ENCODE measurements around the gene SAMD3. TPM values are rescaled to one million over a fixed set of nuclear protein-coding genes. Genes with fewer than 3 reads are reported as not detected.
"Not testable (repeated sequence)": the region's sequence is repeated elsewhere in the genome, so short reads cannot be mapped to it uniquely, and the experiment has no call there.

SAMD3 gene
- total and polyA plus RNA-seq, 2 donors (not counting 3 experiments of a cell fraction or from before 2014, with no cell fraction given), result not detected

DNA sequence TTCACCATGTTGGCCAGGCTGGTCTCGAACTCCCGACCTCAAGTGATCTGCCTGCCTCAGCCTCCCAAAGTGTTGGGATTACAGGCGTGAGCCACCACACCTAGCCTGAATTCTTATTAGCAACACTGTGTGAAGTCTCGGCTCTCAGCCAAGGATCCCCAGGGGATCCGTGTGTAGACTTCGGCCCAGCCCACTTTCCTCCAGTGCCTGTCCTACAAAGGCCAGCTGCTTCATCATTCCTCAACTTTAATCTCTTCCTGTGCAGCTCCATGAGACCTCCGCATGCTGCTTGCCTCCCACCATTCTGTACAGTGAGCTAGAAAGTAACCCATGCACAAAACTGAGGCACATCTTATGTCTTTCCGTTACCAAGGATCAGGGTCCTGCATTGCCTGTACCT is 71.8 kb downstream of the SAMD3 start:
- dilution Hi-C loops (cut with MboI; ENCODE audit: extremely low pct_ligation_motif_present, low sequenced_read_pairs), result no loop called here
- Histone ChIP-seq H3K27ac (ENCODE audit: insufficient read depth, low read depth, low read length) (no peak overlapping the region), H3K36me3 (ENCODE audit: control insufficient read depth in 2 of 2, extremely low read depth in 1 of 2, insufficient read depth in 2 of 2, low read length in 2 of 2) (no peaks in the 10 kb centered on the region), H3K9ac (replicated peaks; ENCODE audit: extremely low read depth, insufficient read depth, low read length) (no peak overlapping the region), H3K4me2 (ENCODE audit: insufficient read depth, low read length) (no peak overlapping the region), H2AFZ (ENCODE audit: low read depth, low read length) (no peak overlapping the region), H3K27me3 (ENCODE audit: control insufficient read depth in 2 of 2, insufficient read depth in 2 of 2, low read length in 2 of 2) (no peaks in the 10 kb centered on the region), H3K4me1 (ENCODE audit: control insufficient read depth, extremely low read depth, insufficient read depth, low read length) (no peaks in the 10 kb centered on the region), H3K4me3 (replicated peaks in 1 of 3; ENCODE audit: insufficient read depth in 1 of 3, low read depth in 1 of 3, low read length in 3 of 3) (no peak overlapping the region), H3K9me3 (replicated peaks; ENCODE audit: control insufficient read depth, insufficient read depth, low read length) (no peaks in the 10 kb centered on the region), H4K20me1 (replicated peaks; ENCODE audit: control insufficient read depth, extremely low read depth, insufficient read depth, low read length) (no peaks in the 10 kb centered on the region), H3K79me2 (ENCODE audit: control insufficient read depth, insufficient read depth, low read length) (no peaks in the 10 kb centered on the region), H3K9me1 (replicated peaks; ENCODE audit: control insufficient read depth, extremely low read depth, insufficient read depth, low read length) (no peaks in the 10 kb centered on the region)
- DNase-seq (ENCODE audit: low read depth, low spot score), result no peak
- no peak for FAIRE-seq
- TF ChIP-seq GATA2 (IDR thresholded peaks at IDR 0.05; ENCODE audit: insufficient read depth, insufficient read length, low read depth, low read length), result no peak
- TF ChIP-seq POLR2AphosphoS5 (IDR thresholded peaks at IDR 0.05; ENCODE audit: insufficient read depth, low read depth, low read length), result no peak
- TF ChIP-seq, protein P1, sequence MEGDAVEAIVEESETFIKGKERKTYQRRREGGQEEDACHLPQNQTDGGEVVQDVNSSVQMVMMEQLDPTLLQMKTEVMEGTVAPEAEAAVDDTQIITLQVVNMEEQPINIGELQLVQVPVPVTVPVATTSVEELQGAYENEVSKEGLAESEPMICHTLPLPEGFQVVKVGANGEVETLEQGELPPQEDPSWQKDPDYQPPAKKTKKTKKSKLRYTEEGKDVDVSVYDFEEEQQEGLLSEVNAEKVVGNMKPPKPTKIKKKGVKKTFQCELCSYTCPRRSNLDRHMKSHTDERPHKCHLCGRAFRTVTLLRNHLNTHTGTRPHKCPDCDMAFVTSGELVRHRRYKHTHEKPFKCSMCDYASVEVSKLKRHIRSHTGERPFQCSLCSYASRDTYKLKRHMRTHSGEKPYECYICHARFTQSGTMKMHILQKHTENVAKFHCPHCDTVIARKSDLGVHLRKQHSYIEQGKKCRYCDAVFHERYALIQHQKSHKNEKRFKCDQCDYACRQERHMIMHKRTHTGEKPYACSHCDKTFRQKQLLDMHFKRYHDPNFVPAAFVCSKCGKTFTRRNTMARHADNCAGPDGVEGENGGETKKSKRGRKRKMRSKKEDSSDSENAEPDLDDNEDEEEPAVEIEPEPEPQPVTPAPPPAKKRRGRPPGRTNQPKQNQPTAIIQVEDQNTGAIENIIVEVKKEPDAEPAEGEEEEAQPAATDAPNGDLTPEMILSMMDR (IDR thresholded peaks at IDR 0.05; ENCODE audit: extremely low read depth in 1 of 2, insufficient read depth in 1 of 2, low read depth in 1 of 2, low read length in 2 of 2), result no peak
- no peak for TF ChIP-seq JUN (IDR thresholded peaks at IDR 0.05; ENCODE audit: borderline replicate concordance, insufficient read depth, insufficient read length, low read depth)
- TF ChIP-seq, protein P2, sequence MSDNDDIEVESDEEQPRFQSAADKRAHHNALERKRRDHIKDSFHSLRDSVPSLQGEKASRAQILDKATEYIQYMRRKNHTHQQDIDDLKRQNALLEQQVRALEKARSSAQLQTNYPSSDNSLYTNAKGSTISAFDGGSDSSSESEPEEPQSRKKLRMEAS (IDR thresholded peaks at IDR 0.05; ENCODE audit: insufficient read depth, insufficient read length), result no peak
- no peak for TF ChIP-seq FOS (IDR thresholded peaks at IDR 0.05; ENCODE audit: borderline replicate concordance, insufficient read depth, low read length)
- TF ChIP-seq EZH2 (IDR thresholded peaks at IDR 0.05; ENCODE audit: borderline replicate concordance, low read depth, low read length, severe bottlenecking), result no peak
- no peak for TF ChIP-seq MYC (IDR thresholded peaks at IDR 0.05; ENCODE audit: low read depth, low read length)
- TF ChIP-seq POLR2A (IDR thresholded peaks at IDR 0.05; ENCODE audit: low read depth, low read length), result no peak
- ChIA-PET CTCF (interaction anchor here (1.0 kb wide), 1 partner anchor 132 kb away, joined by 3 read pairs; no protein-coding TSS in a partner anchor), POLR2A (no interaction called here)
- intact Hi-C loops (cut with micrococcal nuclease), result no loop called here
- BruUV-seq (replicated peaks), result no TSS peak

DNA sequence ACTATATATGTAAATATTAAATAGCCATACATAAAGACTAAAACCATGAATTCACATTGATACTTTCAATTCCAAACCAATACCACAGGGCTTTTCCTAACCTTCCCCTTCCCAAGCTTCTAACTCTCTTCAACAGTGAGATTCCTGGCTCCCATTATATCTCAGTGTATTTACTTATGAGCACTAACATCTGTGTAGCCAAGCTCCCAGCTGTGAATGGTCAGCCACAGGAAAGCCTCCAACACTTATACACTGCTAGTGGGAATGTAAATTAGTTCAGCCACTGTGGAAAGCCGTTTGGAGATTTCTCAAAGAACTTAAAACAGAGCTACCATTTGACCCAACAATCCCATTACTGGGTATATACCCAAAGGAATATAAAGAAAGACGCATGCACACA is 73.7 kb downstream of the SAMD3 start:
- POLR2A ChIA-PET; BruUV-seq (replicated peaks); DNase-seq (ENCODE audit: low read depth, low spot score); H3K27me3 ChIP-seq (ENCODE audit: control insufficient read depth in 2 of 2, insufficient read depth in 2 of 2, low read length in 2 of 2); H3K9me3 ChIP-seq (replicated peaks; ENCODE audit: control insufficient read depth, insufficient read depth, low read length); intact Hi-C loops (cut with micrococcal nuclease); H4K20me1 ChIP-seq (replicated peaks; ENCODE audit: control insufficient read depth, extremely low read depth, insufficient read depth, low read length); H3K79me2 ChIP-seq (ENCODE audit: control insufficient read depth, insufficient read depth, low read length); H3K27ac ChIP-seq (ENCODE audit: insufficient read depth, low read depth, low read length); FAIRE-seq; dilution Hi-C loops (cut with MboI; ENCODE audit: extremely low pct_ligation_motif_present, low sequenced_read_pairs); H3K4me1 ChIP-seq (ENCODE audit: control insufficient read depth, extremely low read depth, insufficient read depth, low read length); H2AFZ ChIP-seq (ENCODE audit: low read depth, low read length); H3K4me3 ChIP-seq (replicated peaks in 1 of 3; ENCODE audit: insufficient read depth in 1 of 3, low read depth in 1 of 3, low read length in 3 of 3); H3K9me1 ChIP-seq (replicated peaks; ENCODE audit: control insufficient read depth, extremely low read depth, insufficient read depth, low read length); H3K4me2 ChIP-seq (ENCODE audit: insufficient read depth, low read length); H3K36me3 ChIP-seq (ENCODE audit: control insufficient read depth in 2 of 2, extremely low read depth in 1 of 2, insufficient read depth in 2 of 2, low read length in 2 of 2); H3K9ac ChIP-seq (replicated peaks; ENCODE audit: extremely low read depth, insufficient read depth, low read length): not testable (repeated sequence)
- CTCF ChIA-PET, result interaction anchor here (0.9 kb wide), 1 partner anchor 19 kb away, joined by 3 read pairs; no protein-coding TSS in a partner anchor

Data from endothelial cell of umbilical vein (primary cell).